ENCODE data around the gene LRMDA.

Gene LRMDA

GRCh38 chr10:75904499-75905283, 473.3 kb downstream of the LRMDA start:
- Histone ChIP-seq H3K4me3 (ENCODE audit: low read length) (no peak overlapping the region), H3K36me3 (ENCODE audit: control insufficient read depth, low read depth, low read length) (no peaks in the 10 kb centered on the region), H3K9me3 (ENCODE audit: control insufficient read depth, low read depth, low read length) (no peaks in the 10 kb centered on the region), H3K27me3 (ENCODE audit: control insufficient read depth, insufficient read depth, low read length) (no peaks in the 10 kb centered on the region), H3K27ac (ENCODE audit: low read length) (no peak overlapping the region), H3K9ac (ENCODE audit: low read length) (no peak overlapping the region), H3K4me1 (ENCODE audit: control insufficient read depth, low read depth, low read length) (no peaks in the 10 kb centered on the region)

GRCh38 chr10:75905490-75905889, 474.1 kb downstream of the LRMDA start:
- H3K4me1 ChIP-seq (ENCODE audit: control insufficient read depth, low read depth, low read length) = no peaks in the 10 kb centered on the region

GRCh38 chr10:75910032-75910431, 478.6 kb downstream of the LRMDA start:
- H3K27ac ChIP-seq (ENCODE audit: low read length) = no peak overlapping the region
- no peak overlapping the region for H3K4me3 ChIP-seq (ENCODE audit: low read length)
- H3K4me1 ChIP-seq (ENCODE audit: control insufficient read depth, low read depth, low read length) = no peaks in the 10 kb centered on the region
- H3K36me3 ChIP-seq (ENCODE audit: control insufficient read depth, low read depth, low read length) = no peaks in the 10 kb centered on the region
- no peaks in the 10 kb centered on the region for H3K9me3 ChIP-seq (ENCODE audit: control insufficient read depth, low read depth, low read length)
- H3K9ac ChIP-seq (ENCODE audit: low read length) = no peak overlapping the region
- H3K27me3 ChIP-seq (ENCODE audit: control insufficient read depth, insufficient read depth, low read length) = no peaks in the 10 kb centered on the region

More at GRCh38 chr10:75905490-75905889, 474.1 kb downstream of the LRMDA start:
- Histone ChIP-seq H3K36me3 (ENCODE audit: control insufficient read depth, low read depth, low read length) (no peaks in the 10 kb centered on the region), H3K4me3 (ENCODE audit: low read length) (no peak overlapping the region), H3K9me3 (ENCODE audit: control insufficient read depth, low read depth, low read length) (no peaks in the 10 kb centered on the region), H3K27ac (ENCODE audit: low read length) (no peak overlapping the region), H3K9ac (ENCODE audit: low read length) (no peak overlapping the region), H3K27me3 (ENCODE audit: control insufficient read depth, insufficient read depth, low read length) (no peaks in the 10 kb centered on the region)

GRCh38 chr10:75911426-75911825, 480.0 kb downstream of the LRMDA start:
- no peaks in the 10 kb centered on the region for H3K9me3 ChIP-seq (ENCODE audit: control insufficient read depth, low read depth, low read length)

GRCh38 chr10:75916906-75917305, 485.5 kb downstream of the LRMDA start:
- no peak overlapping the region for H3K27ac ChIP-seq (ENCODE audit: low read length)
- H3K9me3 ChIP-seq (ENCODE audit: control insufficient read depth, low read depth, low read length) = no peaks in the 10 kb centered on the region
- H3K4me3 ChIP-seq (ENCODE audit: low read length) = no peak overlapping the region
- no peak overlapping the region for H3K9ac ChIP-seq (ENCODE audit: low read length)
- H3K27me3 ChIP-seq (ENCODE audit: control insufficient read depth, insufficient read depth, low read length) = no peaks in the 10 kb centered on the region
- no peaks in the 10 kb centered on the region for H3K4me1 ChIP-seq (ENCODE audit: control insufficient read depth, low read depth, low read length)
- H3K36me3 ChIP-seq (ENCODE audit: control insufficient read depth, low read depth, low read length) = no peaks in the 10 kb centered on the region

More at GRCh38 chr10:75911426-75911825, 480.0 kb downstream of the LRMDA start:
- Histone ChIP-seq H3K9ac (ENCODE audit: low read length) (no peak overlapping the region), H3K4me1 (ENCODE audit: control insufficient read depth, low read depth, low read length) (no peaks in the 10 kb centered on the region), H3K27ac (ENCODE audit: low read length) (no peak overlapping the region), H3K4me3 (ENCODE audit: low read length) (no peak overlapping the region), H3K27me3 (ENCODE audit: control insufficient read depth, insufficient read depth, low read length) (no peaks in the 10 kb centered on the region), H3K36me3 (ENCODE audit: control insufficient read depth, low read depth, low read length) (no peaks in the 10 kb centered on the region)

GRCh38 chr10:75919913-75920312, 488.5 kb downstream of the LRMDA start:
- Histone ChIP-seq H3K27me3 (ENCODE audit: control insufficient read depth, insufficient read depth, low read length) (no peaks in the 10 kb centered on the region), H3K36me3 (ENCODE audit: control insufficient read depth, low read depth, low read length) (no peaks in the 10 kb centered on the region), H3K9me3 (ENCODE audit: control insufficient read depth, low read depth, low read length) (no peaks in the 10 kb centered on the region), H3K4me1 (ENCODE audit: control insufficient read depth, low read depth, low read length) (peaks cover 3% of the 10 kb centered on the region), H3K9ac (ENCODE audit: low read length) (no peak overlapping the region), H3K4me3 (ENCODE audit: low read length) (no peak overlapping the region), H3K27ac (ENCODE audit: low read length) (no peak overlapping the region)

- peaks cover 3% of the 10 kb centered on the region for H3K4me1 ChIP-seq (ENCODE audit: control insufficient read depth, low read depth, low read length)
- H3K36me3 ChIP-seq (ENCODE audit: control insufficient read depth, low read depth, low read length) = no peaks in the 10 kb centered on the region
- H3K9me3 ChIP-seq (ENCODE audit: control insufficient read depth, low read depth, low read length) = no peaks in the 10 kb centered on the region
- H3K27ac ChIP-seq (ENCODE audit: low read length) = no peak overlapping the region
- H3K4me3 ChIP-seq (ENCODE audit: low read length) = no peak overlapping the region
- no peaks in the 10 kb centered on the region for H3K27me3 ChIP-seq (ENCODE audit: control insufficient read depth, insufficient read depth, low read length)
- H3K9ac ChIP-seq (ENCODE audit: low read length) = no peak overlapping the region
Measured at GRCh38 chr10:75922435-75922834, 491.0 kb downstream of the LRMDA start.

GRCh38 chr10:75924309-75924902, 493.0 kb downstream of the LRMDA start:
- Histone ChIP-seq H3K9me3 (ENCODE audit: control insufficient read depth, low read depth, low read length) (no peaks in the 10 kb centered on the region), H3K9ac (ENCODE audit: low read length) (no peak overlapping the region), H3K4me1 (ENCODE audit: control insufficient read depth, low read depth, low read length) (peaks cover 3% of the 10 kb centered on the region), H3K36me3 (ENCODE audit: control insufficient read depth, low read depth, low read length) (no peaks in the 10 kb centered on the region), H3K27ac (ENCODE audit: low read length) (no peak overlapping the region), H3K4me3 (ENCODE audit: low read length) (no peak overlapping the region), H3K27me3 (ENCODE audit: control insufficient read depth, insufficient read depth, low read length) (no peaks in the 10 kb centered on the region)

GRCh38 chr10:75925999-75926398, 494.6 kb downstream of the LRMDA start:
- no peak overlapping the region for H3K4me3 ChIP-seq (ENCODE audit: low read length)
- no peaks in the 10 kb centered on the region for H3K9me3 ChIP-seq (ENCODE audit: control insufficient read depth, low read depth, low read length)
- no peaks in the 10 kb centered on the region for H3K36me3 ChIP-seq (ENCODE audit: control insufficient read depth, low read depth, low read length)
- no peaks in the 10 kb centered on the region for H3K27me3 ChIP-seq (ENCODE audit: control insufficient read depth, insufficient read depth, low read length)
- H3K9ac ChIP-seq (ENCODE audit: low read length) = no peak overlapping the region
- no peak overlapping the region for H3K27ac ChIP-seq (ENCODE audit: low read length)
- peaks cover 3% of the 10 kb centered on the region for H3K4me1 ChIP-seq (ENCODE audit: control insufficient read depth, low read depth, low read length)

- Histone ChIP-seq H3K27ac (ENCODE audit: low read length) (no peak overlapping the region), H3K27me3 (ENCODE audit: control insufficient read depth, insufficient read depth, low read length) (no peaks in the 10 kb centered on the region), H3K9me3 (ENCODE audit: control insufficient read depth, low read depth, low read length) (no peaks in the 10 kb centered on the region), H3K4me3 (ENCODE audit: low read length) (no peak overlapping the region), H3K4me1 (ENCODE audit: control insufficient read depth, low read depth, low read length) (peaks cover 3% of the 10 kb centered on the region), H3K36me3 (ENCODE audit: control insufficient read depth, low read depth, low read length) (no peaks in the 10 kb centered on the region), H3K9ac (ENCODE audit: low read length) (no peak overlapping the region)
Measured at GRCh38 chr10:75926763-75927162, 495.3 kb downstream of the LRMDA start.

GRCh38 chr10:75928231-75928630, 496.8 kb downstream of the LRMDA start:
- Histone ChIP-seq H3K9me3 (ENCODE audit: control insufficient read depth, low read depth, low read length) (no peaks in the 10 kb centered on the region), H3K36me3 (ENCODE audit: control insufficient read depth, low read depth, low read length) (no peaks in the 10 kb centered on the region), H3K27me3 (ENCODE audit: control insufficient read depth, insufficient read depth, low read length) (no peaks in the 10 kb centered on the region), H3K9ac (ENCODE audit: low read length) (no peak overlapping the region), H3K4me3 (ENCODE audit: low read length) (no peak overlapping the region), H3K4me1 (ENCODE audit: control insufficient read depth, low read depth, low read length) (peaks cover 3% of the 10 kb centered on the region), H3K27ac (ENCODE audit: low read length) (no peak overlapping the region)
